ENCODE measurements around the gene ZNRF1. TPM values are rescaled to one million over a fixed set of nuclear protein-coding genes. Genes with fewer than 3 reads are reported as not detected.
"Not testable (repeated sequence)": the region's sequence is repeated elsewhere in the genome, so short reads cannot be mapped to it uniquely, and the experiment has no call there.

Gene ZNRF1
- total RNA-seq, 6 experiments from 2014 or later: 10.2 to 18.8 (median 11.1) TPM

- no peaks in the 10 kb centered on the region for H3K9me3 ChIP-seq
- H3K36me3 ChIP-seq: peaks cover 0 to 36% (median 7%) of the 10 kb centered on the region in 4 donors
- WGBS (ENCODE audit: insufficient coverage, low coverage, low lambda C conversion rate, missing lambda C conversion rate): 42% methylated on average over 4 of the region's 4 CpGs
- intact Hi-C loops (cut with DNase I): no loop called here
- TF ChIP-seq, protein P1, sequence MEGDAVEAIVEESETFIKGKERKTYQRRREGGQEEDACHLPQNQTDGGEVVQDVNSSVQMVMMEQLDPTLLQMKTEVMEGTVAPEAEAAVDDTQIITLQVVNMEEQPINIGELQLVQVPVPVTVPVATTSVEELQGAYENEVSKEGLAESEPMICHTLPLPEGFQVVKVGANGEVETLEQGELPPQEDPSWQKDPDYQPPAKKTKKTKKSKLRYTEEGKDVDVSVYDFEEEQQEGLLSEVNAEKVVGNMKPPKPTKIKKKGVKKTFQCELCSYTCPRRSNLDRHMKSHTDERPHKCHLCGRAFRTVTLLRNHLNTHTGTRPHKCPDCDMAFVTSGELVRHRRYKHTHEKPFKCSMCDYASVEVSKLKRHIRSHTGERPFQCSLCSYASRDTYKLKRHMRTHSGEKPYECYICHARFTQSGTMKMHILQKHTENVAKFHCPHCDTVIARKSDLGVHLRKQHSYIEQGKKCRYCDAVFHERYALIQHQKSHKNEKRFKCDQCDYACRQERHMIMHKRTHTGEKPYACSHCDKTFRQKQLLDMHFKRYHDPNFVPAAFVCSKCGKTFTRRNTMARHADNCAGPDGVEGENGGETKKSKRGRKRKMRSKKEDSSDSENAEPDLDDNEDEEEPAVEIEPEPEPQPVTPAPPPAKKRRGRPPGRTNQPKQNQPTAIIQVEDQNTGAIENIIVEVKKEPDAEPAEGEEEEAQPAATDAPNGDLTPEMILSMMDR (IDR thresholded peaks at IDR 0.05): no peak
- no peak for TF ChIP-seq POLR2A (IDR thresholded peaks at IDR 0.05)
- H3K27ac ChIP-seq: no peak overlapping the region
- H3K27me3 ChIP-seq: no peaks in the 10 kb centered on the region
- no peak for DNase-seq
- no peak overlapping the region for H3K4me3 ChIP-seq
- no peak for ATAC-seq
- H3K4me1 ChIP-seq: peaks cover 0 to 19% (median 0%) of the 10 kb centered on the region in 4 donors
Observed at GRCh38 chr16:75127713-75128415, 129.0 kb downstream of the ZNRF1 start.

DNA sequence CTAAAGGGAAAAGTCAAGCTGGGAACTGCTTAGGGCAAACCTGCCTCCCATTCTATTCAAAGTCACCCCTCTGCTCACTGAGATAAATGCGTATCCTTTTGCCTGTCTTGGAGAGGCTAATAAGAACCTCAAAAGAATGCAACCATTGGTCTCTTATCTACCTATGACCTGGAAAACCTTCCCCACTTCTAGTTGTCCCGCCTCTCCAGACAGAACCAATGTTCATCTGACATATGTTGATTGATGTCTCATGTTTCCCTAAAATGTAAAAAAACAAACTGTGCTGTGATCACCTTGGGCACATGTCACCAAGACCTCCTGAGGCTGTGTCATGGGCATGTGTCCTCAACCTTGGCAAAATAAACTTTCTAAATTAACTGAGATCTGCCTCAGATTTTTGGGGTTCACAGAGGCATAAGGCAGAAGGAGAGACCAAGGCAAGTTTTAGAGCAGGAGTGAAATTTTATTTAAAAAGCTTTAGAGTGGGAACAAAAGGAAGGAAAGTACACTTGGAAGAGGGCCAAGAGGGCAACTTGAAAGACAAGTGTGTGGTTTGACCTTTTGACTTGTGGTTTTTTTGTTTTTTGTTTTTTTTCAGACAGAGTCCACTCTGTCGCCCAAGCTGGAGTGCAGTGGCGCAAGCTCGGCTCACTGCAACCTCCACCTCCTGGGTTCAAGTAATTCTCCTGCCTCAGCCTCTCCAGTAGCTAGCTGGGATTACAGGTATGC, 130.8 kb downstream of the ZNRF1 start:
- H3K9me3 ChIP-seq; H3K4me3 ChIP-seq; H3K27ac ChIP-seq; H3K27me3 ChIP-seq; DNase-seq; intact Hi-C loops (cut with DNase I): not testable (repeated sequence)
- peak; percentile 56 to 82 (median 70) for ATAC-seq
- WGBS (ENCODE audit: insufficient coverage, low coverage, low lambda C conversion rate, missing lambda C conversion rate): 35% methylated on average over 4 of the region's 5 CpGs
- Histone ChIP-seq H3K4me1 (peaks cover 0 to 19% (median 0%) of the 10 kb centered on the region in 4 donors), H3K36me3 (peaks cover 0 to 44% (median 8%) of the 10 kb centered on the region in 4 donors)

DNA sequence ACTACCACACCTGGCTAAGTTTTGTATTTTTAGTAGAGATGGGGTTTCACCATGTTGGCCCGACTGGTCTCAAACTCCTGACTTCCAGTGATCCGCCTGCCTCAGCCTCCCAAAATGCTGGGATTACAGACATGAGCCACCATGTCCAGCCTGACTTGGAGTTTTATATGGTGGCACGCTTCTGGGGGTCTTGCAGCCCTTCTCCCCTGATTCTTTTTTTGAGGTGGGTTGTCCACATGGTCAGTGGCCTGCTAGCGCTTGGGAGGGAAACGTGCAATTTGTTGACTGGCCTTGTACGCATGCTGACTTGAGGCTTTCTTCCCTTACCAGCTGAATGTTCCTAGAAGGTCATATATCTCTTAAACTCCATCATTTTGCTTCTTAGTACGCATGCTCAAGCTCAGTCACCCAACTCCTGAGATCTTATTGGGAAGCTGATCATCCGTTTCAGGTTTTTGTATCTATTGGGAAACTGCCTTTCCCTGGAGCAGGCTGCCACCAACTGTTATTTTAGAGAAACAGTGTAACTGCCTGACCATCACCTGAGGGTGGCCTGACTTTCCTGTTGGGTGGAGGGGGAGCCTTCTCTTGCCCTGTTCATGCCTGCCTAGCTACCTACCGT, 131.4 kb downstream of the ZNRF1 start:
- Histone ChIP-seq H3K27ac (no peak overlapping the region), H3K9me3 (no peaks in the 10 kb centered on the region), H3K4me3 (no peak overlapping the region), H3K4me1 (peaks cover 0 to 19% (median 0%) of the 10 kb centered on the region in 4 donors), H3K36me3 (peaks cover 0 to 44% (median 8%) of the 10 kb centered on the region in 4 donors), H3K27me3 (no peaks in the 10 kb centered on the region)
- intact Hi-C loops (cut with DNase I): no loop called here
- WGBS (ENCODE audit: insufficient coverage, low coverage, low lambda C conversion rate, missing lambda C conversion rate): 59% methylated on average over 4 of the region's 9 CpGs
- ATAC-seq (peak; percentile 17 to 54 (median 32)), DNase-seq (no peak)
- no peak for TF ChIP-seq POLR2A (IDR thresholded peaks at IDR 0.05)
- TF ChIP-seq, protein P1 (IDR thresholded peaks at IDR 0.05): peak in 1 of 4 donors; percentile 4

GRCh38 chr16:75131081-75131480, 132.3 kb downstream of the ZNRF1 start:
- Histone ChIP-seq H3K36me3 (peaks cover 0 to 44% (median 8%) of the 10 kb centered on the region in 4 donors), H3K27me3 (no peaks in the 10 kb centered on the region), H3K4me1 (peaks cover 0 to 14% (median 0%) of the 10 kb centered on the region in 4 donors), H3K27ac (no peak overlapping the region), H3K4me3 (no peak overlapping the region), H3K9me3 (no peaks in the 10 kb centered on the region)
- intact Hi-C loops (cut with DNase I): no loop called here
- ATAC-seq: peak in 1 of 4 donors; percentile 16
- TF ChIP-seq, protein P1 (IDR thresholded peaks at IDR 0.05): no peak
- no peak for TF ChIP-seq POLR2A (IDR thresholded peaks at IDR 0.05)
- DNase-seq: no peak
- 88% methylated on average over 7 of the region's 7 CpGs for whole genome bisulfite sequencing (ENCODE audit: insufficient coverage, low coverage, low lambda C conversion rate, missing lambda C conversion rate)

Measured in right lobe of liver (tissue), 6 donors.